HG02610 (cell line): Measurements from ENCODE around the gene DNAJB8.

Experiments
- ATAC-seq: cut with Tn5 transposase; IDR thresholded peaks from one replicate; pipeline ENCODE4 v1.9.1; 2021; ENCODE audit warnings: mild to moderate bottlenecking, moderate library complexity; ENCODE audit not compliant: unreplicated experiment

The DNAJB8 gene

DNA sequence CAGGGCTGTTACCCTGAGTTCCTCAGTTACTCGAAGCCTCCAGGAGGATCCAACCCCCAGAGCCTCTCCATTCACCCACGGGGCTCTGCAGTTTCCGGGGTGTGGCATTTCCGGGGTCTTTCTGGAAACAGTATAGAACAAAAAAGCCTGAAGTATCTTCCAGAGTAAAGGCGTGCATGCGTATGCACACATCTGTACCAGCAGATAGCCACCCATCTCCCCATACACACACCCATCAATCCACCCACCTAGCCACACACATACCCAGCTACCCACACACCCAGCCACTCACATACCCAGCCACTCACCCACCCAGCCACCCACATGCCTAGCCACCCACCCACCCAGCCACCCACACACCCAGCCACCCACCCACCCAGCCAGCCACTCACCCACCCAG, 2.9 kb upstream of the DNAJB8 start:
- ATAC-seq = no peak

DNA sequence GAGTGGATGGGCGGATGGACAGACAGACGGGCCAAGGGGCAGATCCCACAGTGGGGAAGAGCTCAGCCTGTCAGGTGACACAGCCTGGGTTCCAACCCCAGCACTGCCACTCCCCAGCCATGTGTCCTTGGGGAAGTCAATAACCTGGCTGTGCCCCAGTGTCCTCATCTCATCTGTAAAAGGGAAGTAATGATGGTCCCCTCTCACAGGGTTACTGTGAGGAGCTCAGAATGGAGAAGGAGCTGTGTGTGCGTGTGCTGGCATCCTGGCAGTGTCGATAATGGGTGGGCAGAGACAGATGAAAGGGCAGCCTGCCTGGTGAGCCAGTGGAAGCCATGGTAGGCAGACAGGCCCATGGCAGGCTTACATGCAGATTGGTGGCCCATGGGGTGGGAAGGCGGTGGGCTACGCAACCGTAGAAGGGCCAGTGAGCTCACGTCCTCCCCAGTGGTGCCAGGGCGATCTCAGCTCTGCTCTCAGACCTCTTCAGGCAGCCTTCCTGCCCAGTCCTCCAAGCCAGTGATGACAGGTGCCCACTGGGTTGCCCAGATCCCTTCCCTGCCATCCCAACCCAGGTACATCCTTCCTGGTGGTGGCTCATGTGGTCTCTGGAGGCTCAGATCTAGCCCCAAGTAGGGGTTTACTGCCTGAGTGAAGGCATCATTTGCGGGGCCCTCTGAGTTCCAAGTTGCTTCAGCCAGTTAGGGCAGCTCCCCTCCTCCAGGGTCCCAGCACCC, 2.3 kb upstream of the DNAJB8 start:
- ATAC-seq = no peak

GRCh38 chr3:128468285-128468790, 1.6 kb upstream of the DNAJB8 start:
- no peak for ATAC-seq

- ATAC-seq = no peak
Observed at GRCh38 chr3:128464702-128465101, 2.0 kb downstream of the DNAJB8 start.

GRCh38 chr3:128464188-128464587, 2.5 kb downstream of the DNAJB8 start:
- ATAC-seq = no peak

GRCh38 chr3:128463771-128464170, 2.9 kb downstream of the DNAJB8 start:
- ATAC-seq = no peak

- no peak for ATAC-seq
Observed at GRCh38 chr3:128463354-128463753, 3.3 kb downstream of the DNAJB8 start.

DNA sequence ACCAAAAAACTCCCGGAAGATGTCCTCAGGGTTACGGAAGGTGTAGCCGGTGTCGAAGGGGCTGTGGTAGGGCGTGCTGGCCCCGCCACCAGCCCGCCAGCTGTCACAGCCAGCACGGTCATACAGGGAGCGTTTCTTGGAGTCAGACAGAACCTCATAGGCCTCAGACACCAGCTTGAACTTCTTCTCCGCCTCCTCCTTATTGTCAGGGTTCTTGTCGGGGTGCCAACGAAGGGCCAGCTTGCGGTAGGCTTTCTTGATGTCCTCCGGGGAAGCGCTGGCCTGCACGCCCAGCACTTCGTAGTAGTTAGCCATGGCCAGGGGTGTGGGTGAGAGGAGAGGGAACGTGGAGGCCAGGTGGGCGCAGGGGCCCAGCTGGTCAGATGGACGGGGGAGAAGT, 3.8 kb downstream of the DNAJB8 start:
- no peak for ATAC-seq

- no peak for ATAC-seq
Observed at GRCh38 chr3:128462341-128462910, 4.3 kb downstream of the DNAJB8 start.

DNA sequence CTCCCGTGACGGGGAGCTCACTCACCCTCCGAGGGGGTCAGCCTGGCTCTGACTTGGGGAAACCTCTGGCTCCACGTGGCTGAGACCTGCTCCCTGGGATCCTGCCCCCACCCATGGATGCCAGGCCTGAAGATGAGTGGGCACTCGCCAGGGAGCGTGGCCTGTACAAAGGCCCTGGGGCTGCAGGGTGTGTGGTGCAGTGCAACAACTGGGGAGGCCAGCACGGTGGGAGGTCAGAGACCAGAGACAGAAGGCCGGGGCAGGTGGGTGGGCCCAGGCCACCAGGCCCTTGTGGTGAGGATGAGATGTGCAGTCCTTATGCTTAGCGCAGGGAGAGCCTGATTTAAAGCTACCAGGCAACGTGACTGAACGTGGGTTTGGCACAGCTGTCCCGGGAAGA, 5.0 kb downstream of the DNAJB8 start:
- no peak for ATAC-seq

GRCh38 chr3:128459461-128459820, 7.2 kb downstream of the DNAJB8 start:
- ATAC-seq = no peak

- no peak for ATAC-seq
Observed at GRCh38 chr3:128458746-128459460, 7.8 kb downstream of the DNAJB8 start.

DNA sequence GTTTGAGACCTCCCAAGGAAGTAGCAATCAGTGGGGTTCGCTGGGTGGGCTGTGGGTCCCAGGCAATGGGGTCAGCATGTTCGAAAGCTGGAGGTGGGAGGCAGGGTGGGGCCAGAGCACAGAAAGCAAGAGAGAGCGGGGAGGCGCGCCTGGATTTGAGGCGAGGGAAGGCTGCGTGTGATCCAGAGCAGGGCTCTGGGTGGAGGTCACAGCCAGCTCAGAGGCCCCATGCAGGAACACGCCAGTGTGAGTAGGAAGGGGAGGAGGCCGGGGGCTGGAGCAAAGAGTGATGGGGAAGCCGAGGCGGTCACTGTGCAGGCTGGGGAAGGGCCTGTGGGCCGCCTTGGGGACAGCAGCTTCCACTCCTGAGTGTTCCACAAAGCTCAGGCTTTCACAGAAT, 8.8 kb downstream of the DNAJB8 start:
- no peak for ATAC-seq

- ATAC-seq = no peak
Observed at GRCh38 chr3:128456776-128457715, 9.6 kb downstream of the DNAJB8 start.

DNA sequence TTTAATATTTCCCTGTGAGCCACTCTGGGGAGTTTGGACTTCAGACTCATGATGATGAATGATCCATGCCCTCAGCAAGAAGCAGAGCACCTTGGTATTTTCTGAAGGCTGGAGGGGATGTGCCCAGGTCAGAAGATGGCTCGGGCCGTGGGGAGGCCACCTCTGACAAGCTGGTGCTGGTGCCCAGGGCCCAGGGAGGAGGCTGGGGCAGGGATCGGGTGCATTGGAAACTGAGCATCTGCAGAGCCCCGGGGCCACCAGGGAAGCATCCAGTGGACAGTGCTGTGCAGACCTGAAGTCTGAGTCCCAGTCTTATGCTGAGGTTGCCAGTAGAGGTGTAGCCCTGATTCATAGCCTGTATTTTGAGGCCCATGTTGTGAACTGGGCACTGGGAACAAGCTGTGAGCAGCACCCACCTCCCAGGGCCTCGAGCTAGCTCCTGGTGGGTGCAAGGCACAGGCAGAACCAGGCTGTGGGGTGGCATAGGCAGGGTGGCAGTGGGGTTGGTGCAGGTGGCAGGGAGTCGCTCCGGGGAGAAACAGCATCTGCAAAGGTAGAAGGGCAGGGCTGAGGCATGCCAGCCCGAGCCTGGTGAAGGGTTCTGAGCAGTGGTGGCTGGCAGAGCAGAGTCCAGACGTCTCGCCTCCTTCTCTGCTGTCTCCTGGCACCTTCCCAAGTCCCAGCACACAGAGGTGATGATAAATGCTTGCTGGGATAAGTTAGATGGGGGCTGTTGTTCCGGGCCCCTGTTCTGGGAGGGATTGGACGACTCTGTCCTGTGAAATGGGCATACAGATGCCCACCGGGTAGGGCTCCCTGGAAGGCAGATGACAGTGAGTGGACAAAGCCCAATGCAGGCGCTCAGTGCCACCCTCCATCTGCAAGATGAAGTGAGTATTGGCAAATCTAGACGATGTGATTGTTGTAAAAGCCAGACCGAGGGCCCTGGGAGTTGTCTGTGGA, 10.6 kb downstream of the DNAJB8 start:
- ATAC-seq = no peak

DNA sequence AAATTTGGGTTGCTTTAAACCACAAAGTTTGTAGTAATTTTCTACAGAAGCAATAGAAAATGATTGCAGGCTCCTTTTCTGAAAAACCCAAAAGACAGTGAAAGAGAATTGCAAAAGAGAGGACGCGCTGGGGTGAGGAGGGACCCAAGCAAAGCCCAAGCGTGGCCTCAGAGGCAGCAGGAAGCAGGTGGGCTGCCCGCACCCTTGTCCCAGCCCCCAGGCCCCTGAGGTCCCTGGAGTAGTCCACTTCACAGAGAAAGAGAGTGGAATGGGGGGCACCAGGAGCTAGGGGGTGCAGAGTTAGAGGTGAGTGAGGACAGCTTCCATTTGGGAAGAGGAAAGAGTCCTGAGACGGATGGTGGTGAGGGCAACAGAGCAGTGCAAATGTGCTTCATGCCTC, 11.6 kb downstream of the DNAJB8 start:
- ATAC-seq = no peak

GRCh38 chr3:128454310-128454618, 12.4 kb downstream of the DNAJB8 start:
- ATAC-seq = no peak

GRCh38 chr3:128453501-128454309, 13.0 kb downstream of the DNAJB8 start:
- no peak for ATAC-seq

- no peak for ATAC-seq
Observed at GRCh38 chr3:128452678-128453275, 13.9 kb downstream of the DNAJB8 start.
